GM04504 (cell line): Measurements from ENCODE around the gene COL21A1.
"Not testable (repeated sequence)": the region's sequence is repeated elsewhere in the genome, so short reads cannot be mapped to it uniquely, and the experiment has no call there.

Source experiments
- DNase-seq: peaks from one replicate; pipeline ENCODE4 v3.0.0-alpha.2; 2012; ENCODE audit warnings: low read depth

Gene COL21A1

DNA sequence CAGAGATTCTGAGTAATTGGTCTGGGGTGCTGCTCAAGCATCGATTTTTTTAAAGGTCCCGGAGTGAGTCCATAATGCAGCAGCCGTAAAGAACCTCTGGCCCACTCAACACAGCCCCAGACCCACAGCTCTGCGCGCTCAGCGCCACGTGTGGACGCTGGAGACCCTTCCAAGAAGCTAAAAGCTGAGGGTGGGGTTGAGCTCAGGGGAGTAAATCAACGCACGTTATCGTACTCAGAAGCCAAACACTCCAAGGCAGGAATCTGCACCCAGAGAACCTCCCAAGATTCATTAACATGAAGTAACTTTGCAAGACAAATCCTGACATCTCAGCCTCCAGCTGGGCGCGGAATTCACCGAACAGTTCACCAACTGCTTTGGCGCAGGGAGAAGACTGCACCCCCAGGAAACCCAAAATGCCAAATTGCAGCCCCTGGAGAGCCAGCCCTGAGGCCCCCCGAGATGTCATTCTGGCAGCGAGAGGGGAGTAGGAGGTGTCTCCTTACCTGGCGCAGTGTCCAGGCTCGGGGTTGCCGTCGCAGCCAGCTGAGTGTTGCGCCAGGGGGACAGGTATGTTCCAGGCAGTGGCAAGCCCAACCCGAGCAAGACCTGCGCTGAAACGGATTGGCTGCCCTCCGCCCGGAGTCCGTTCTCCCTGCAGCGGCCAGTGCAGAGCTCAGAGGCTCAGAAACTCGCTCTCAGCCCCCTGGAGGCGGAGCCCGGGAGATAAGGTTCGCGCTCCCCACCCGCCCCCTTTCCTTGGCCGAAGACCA lies at the start of gene COL21A1:
COL21A1 (minus strand) TSS at position 700 of the 773 bp plus-strand sequence. CDS start 64,962 bp downstream, outside the sequence.
- no peak for DNase-seq

DNA sequence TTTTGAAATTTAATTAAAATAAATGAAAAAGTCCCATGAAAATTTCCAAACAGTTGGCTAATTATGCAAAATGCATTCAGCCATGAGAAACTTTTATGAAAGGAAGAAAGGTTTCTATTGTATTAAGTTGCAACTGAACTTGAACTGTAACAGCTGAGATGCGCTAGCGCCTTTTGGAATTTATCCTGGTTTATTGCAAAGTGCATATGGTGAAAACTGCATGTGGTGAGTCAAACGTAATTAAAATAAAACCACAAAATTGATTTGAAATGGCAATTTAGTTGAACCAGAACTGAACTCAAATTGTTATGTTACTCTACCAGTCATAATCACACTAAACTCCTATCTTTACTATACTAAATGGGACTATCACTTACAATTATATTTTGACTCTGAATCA lies 46.4 kb upstream of the COL21A1 start:
- DNase-seq, result no peak

DNA sequence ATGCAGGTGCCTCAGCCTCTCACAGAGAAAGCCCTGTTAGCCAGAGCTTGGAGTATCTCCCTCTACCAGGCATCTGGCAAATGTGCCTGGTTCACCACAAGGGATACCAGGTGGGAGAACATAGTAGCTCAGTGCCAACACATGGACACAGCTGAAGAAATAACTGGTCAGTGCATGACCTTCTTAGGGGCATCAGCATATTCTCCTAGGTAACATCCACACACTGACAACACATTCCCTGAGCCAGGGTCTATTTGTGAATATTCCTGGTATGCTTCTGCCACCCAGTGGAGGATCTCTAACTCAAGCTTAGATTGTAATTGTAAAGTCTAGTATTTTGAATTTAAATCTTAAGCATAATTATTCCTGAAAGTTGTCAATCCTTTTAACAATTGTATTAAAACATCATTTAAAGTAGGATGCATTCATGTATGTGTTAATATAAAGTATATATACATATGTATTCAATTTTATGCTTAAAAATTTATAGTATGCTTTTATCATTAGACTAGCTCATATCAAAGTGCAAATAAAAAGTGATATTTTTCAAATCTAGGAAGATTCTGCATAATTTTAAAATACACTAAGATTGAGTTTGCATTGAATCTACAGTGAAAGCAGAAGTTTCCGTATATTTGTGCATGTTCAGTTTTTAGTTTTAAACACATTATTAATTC lies 45.3 kb upstream of the COL21A1 start:
- peak; percentile 41 for DNase-seq

DNA sequence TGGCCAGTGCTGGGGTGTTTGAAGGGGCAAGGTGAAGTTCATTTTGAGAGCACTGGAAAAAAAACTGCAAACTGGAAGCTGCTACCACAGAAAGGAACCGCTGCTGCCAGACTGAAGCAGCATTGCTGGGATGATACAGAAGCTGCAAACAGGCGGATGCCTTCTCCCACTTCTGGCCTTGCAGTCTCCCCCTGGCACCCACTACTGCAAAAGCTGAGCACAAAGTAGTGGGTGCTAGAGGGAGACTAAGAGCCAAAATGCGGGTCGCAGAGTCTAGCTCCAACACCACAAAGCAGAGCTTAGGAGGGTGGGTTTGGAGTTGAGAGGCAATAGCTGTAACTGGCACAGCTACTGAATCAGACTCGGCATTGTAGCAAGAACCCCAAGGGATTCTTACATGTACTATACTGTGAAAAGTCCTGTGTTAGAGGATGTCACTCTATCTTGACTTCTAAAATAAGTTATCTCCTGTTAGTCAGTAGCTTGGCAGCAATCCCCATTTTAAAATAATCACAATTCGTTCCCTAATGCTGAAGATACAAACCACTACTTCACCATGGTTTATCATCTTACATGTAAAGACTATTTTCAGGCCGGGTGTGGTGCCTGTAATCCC lies 44.0 kb upstream of the COL21A1 start:
- no peak for DNase-seq

DNA sequence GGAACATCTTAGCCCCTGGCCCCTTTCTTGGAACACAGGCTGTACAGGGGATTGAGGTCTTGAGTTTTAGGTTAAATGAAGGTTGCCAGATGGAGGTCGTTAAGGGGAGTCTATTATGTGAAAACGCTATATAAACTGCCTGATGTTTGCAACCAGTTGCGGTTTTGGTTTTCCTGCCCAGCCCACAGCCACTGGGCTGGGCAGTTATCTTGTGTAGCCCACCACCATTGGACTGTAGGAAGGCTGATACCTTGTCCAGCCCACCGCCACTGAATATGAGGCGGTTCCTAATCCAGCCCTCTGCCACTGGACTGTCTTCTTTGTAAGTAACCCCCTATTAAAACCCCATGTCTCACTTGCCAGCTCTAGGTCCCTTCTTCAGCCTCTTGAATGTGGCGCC lies 42.3 kb upstream of the COL21A1 start:
- no peak for DNase-seq

DNA sequence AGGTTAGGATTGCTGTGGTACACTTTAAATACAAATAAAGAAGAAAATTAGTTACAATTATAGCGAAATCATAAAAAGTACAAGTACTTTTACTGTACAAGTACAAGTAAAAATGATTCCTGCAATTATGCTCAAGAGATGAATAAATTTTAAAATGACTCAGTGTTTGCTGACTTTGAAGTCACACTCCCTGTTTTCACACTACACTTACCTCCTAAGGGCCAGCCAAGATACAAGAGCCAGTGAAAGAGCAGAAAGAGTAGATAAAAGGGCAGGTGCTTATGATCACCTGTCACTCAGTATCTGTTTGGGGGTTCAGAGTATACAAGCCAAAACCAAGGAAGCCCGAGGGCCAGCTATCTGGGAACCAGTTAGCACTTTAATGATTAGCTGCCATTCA lies 41.0 kb upstream of the COL21A1 start:
- no peak for DNase-seq

DNA sequence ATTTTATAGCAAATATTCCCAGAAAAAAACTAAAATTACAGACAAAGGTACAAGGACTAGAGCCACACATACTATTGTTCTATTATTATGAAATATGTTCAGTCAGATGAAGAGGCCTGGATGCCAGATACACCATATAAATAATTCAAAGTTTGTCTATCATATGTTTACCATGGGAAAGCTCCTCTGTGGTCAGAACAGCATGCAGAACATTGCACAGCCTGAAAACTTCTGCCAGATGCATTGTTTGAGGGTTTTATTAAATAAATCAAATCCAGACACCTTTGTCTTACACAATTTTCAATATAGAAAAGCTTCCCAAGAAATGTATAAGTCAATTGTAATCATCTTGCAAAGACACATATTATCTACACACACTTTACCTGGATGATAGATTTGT lies 35.0 kb upstream of the COL21A1 start:
- no peak for DNase-seq

DNA sequence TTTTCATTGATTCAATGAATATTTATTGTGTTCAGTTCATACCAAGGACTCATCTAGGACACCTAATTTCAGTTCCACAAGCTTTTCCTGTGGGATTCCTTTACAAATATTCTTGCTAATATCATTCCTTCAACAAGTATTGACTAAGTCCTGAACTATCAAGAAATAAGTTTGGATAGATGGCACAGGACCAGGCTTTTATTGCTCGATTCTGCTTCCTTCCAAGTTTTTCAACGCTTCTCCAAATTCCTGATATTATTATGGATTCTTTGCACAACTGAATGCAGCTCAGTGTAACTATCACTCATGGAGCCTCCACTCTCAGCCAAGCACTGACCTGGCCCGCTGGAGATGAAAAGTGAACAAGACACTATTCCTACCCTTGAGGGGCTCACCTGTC lies 32.7 kb upstream of the COL21A1 start:
- no peak for DNase-seq

DNA sequence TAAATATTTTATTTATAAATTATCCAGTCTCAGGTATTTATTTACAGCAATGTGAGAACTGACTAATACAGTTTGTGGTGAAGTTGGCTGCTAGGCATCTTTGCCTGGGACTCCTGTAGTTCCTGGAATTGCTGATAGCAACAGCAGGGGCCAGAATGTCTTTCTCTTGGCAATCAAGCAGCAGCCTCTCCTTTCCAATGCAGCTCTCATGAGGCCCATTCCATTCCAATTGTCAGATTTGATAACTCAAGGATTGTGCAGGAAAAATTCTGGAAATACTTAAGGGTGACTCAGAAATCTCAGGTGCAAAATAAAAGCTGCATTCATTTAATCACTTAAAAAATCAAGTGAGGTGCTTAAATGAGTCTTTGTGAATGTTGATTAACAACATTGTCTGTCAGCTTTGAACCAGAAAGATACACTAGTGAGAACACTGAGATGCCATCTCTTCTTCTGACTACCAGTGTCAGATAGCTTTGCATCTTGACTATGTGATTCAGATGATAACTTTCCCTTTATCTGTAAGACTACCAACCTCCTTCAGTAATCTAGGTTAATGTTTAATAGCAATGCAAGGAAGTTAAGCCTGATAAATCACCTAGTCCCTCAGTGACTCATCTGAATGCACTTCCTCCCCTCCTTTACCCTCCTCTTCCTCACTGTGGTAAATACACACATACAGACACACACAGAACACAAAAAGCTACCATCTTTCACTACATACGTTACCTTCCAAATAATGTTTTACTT lies 32.1 kb upstream of the COL21A1 start:
- no peak for DNase-seq

DNA sequence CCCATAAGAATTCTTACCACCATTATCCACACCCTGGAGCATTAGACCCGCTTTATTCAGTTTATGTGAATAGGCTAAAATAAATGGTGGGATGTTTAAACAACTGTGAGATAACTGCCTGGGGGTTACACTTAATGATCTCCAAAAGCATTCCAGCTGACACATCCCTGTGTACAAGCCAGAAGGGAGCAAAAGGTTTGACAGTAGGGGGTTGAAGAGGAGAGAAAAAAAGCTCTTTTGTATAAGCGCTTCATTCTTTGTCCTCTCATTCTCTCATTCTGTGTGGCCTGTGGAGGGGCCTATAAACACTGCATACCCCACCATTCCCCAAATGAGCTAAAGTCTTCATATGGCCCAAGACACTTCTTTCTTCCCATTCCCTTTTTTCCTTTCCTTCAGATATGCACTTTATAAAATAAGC lies 30.8 kb upstream of the COL21A1 start:
- no peak for DNase-seq

DNA sequence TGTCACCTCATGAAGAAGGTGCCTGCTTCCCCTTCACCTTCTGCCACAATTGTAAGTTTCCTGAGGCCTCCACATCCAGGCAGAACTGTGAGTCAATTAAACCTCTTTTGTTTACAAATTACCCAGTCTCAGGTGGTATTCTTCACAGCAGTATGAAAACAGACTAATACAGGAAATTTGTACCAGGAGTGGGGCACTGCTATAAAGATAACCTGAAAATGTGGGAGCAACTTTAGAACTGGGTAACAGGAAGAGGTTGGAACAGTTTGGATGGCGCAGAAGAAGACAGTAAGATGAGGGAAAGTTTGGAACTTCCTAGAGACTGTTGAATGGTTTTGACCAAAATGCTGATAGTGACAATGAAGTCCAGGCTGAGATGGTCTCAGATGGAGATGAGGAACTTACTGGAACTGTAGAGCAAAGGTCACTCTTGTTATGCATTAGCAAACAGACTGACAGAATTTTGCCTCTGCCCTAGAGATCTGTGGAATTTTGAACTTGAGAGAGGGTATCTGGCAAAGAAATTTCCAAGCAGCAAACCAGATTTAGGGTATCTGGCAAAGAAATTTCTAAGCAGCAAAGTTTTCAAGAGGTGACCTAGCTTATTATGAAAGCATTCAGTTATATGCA lies 23.5 kb upstream of the COL21A1 start:
- DNase-seq, result no peak

DNA sequence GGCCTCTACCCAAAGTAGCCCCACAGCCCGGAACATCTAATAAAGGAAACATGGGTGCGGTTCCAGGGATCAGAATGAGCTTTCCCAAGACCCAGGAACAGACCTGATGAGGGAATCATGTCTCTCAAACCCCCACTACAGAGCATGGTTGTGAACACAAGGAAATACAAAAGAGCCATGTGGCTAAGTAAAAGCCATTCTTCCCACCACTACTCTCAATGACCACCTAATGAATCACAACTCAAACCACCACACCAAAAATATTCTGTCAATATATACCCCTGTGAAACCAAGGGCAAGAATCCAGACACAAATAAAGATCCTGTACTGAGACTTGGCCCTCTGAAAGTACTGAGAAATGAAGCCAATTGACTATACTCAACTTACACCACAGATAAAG lies 20.9 kb upstream of the COL21A1 start:
- no peak for DNase-seq

DNA sequence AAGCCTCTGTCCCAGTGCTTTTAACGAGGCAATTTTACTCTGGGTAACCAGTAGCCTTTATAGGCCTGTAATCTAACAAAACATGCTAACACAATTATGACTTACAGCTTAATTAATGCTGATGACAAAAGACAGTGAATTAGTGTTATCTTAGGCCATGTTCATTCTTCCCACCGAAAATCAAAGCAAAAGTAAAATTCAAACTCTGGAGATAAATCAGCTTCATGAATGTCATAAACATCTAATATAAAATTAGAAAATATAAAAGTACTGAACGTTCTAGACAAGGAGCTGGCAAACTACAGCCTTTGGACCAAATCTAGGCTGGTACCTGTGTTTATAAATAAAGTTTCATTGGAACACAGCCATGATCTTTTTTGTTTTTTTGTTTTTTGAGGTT lies 18.6 kb upstream of the COL21A1 start:
- DNase-seq, result no peak

DNA sequence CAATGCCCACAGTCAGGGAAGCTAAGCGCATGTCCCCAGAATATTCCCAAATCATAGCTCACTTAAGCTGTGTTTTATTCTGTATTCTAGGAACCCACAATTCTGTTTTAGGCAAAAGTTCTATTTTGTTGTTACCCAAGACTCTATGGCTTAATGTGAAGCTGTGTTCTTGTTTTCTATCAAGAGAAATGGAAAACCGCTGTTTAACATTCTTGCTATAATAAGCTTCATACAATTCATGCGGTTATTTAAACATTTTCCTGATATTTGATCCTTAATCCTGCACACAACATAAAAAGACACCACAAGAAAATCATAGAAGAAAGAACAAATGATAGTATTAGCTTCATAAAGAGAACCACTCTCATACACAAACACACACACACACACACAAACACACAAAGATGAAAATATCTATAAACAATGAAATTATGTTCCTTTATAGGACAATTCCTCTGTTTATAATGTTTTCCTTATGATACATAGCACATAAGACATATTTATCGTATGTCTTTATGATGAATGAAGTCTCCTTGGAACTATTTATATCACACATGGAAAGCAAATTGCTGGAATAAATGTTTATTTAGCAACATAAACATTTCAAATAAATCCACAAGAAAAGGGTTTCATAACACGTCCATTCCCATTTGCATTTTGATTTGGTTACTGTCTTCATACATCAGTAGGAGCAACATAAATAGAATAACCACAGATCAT lies 16.4 kb upstream of the COL21A1 start:
- DNase-seq, result no peak

DNA sequence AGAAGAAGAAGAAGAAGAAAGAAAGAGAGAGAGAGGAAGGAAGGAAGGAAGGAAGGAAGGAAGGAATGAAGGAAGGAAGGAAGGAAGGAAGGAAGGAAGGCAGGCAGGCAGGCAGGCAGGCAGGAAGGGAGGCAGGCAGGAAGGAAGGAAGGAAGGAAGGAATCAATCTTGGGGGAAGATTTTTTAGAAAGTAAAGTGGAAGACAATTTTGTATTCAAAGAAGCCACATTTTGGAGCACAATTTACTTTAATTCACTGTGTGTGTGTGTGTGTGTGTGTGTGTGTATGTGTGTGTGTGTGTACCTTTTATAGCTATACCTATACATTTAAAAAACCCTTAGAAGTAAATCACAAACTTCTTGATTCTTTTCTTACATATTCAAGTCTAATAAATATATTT lies 13.2 kb upstream of the COL21A1 start:
- DNase-seq, result not testable (repeated sequence)

DNA sequence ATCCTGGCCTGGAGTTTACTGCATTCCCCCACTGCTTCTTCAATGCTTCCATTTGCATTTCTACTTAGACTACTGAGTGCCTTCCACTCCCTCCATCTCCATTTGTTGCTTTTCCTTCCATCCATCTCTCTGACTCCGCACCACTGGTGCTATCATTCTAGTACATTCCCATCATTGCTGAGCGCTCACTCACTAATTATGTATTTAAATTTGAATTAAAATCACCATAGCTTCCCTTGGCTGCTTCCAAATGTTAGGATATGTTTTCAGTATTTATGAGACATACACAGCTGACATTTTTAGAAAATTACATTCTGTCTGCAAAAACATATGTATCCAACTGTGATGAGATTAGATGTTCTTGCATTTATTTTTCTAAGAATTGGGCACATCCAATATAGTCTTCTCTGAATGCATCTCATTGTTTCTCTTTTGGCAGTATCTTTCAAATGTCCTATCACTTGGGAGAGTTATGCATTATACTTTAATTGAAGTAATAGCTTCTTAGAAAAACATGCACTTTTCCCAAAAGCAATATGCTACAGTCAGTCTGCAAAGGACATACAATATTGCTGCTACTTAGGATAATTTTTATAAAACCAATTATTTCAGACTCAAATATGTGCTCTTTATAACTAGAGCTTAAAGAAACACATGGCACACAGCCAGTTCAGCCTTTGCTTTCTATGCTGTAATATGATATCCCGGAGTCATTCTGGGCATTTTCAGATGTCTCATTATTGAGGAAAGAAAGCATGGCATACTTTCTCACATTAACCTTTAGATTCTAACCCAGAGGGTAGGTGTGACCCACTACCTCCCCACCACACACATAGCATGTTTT lies 12.1 kb upstream of the COL21A1 start:
- no peak for DNase-seq

DNA sequence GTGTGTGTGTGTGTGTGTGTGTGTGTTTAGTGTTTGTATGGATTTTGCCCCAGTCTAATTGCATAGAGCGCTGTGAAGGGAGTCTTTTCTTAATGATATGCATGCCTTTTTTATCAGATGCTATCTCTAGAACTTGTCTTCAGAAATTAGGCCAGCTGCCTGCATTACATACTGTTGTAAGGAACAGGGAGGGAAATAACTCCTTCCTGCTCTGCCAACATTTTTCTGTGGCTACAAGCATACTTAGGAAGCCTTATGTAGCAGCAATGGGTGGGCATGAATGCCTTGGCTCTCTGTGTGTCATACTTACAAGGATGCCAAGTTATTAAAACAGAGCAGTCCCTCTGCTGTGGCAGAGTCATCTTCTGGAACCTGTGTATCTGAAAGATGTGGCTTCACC lies 8.0 kb upstream of the COL21A1 start:
- DNase-seq, result no peak

DNA sequence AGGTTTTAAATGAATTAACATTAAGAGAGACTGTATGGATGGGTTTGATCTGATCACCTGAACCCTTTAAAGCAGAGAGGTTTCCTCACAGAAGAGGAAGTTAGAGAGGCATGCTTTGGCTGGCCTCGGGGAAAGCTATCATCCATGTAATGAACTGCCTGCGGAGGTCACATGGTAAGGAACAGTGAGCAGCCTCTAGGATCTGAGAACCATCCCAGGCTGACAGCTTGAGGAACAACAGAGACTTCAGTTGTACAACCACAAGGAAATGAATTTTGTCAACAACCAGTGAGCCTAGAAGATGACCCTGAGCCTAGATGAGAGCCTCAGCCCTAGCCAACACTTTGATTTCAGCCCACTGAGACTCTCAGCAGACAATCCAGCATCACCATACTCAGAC lies 2.9 kb upstream of the COL21A1 start:
- no peak for DNase-seq

DNA sequence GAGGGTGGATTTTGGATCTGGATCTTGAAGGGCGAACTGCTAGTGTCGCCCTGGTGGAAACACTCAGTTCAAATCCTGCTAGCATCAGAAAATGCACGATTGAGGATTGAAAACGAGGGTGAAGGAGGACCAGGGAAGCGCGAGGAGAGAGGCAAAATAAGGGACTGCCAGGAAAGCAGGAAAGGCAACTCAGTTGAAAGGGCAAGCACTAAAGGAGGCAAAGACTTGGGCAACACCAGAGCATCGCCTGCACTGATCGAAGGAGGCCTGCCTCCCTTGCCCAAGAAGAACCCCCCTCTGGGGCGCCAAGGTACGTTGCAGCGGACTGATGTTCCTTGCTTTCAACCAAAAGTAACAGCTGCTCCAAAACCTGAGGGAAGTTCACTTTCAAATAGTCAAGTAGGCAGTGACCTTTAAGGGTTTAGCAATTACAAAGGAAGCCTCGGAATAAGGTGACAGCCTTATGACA lies 308 bp upstream of the COL21A1 start:
- no peak for DNase-seq

DNA sequence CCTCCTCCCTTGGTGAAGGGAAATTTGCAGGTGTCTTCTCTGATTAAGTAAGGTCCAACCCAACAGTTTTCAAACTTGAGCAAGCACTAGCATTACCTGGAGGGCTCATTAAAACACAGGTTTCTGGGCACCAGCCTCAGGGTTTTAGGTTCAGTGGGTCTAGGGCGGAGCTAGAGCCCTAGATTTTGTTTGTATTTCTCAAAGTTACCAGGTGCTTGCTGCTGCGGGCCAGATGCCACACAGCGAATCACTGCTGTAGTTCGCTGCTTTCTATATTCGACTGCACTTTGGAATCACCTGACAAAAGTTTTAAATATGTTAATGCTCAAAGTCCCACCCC lies 869 bp downstream of the COL21A1 start:
- DNase-seq, result no peak
